GM12865 (cell line): ENCODE measurements around the gene CASZ1.

Experiments
- DNase-seq: peaks from one replicate; pipeline ENCODE4 v3.0.0; 2010; ENCODE audit warnings: low read depth
- H3K4me3 ChIP-seq: 2 replicates; pipeline ENCODE4 v1.5.1; 2011; ENCODE audit warnings: mild to moderate bottlenecking, low read depth, low read length, control low read depth
- TF ChIP-seq, protein P1 (sequence below): IDR thresholded peaks from 2 replicates; pipeline ENCODE4 v1.5.1; 2011; ENCODE audit warnings: low read length, control low read depth, low read depth, inconsistent platforms; ENCODE audit not compliant: insufficient read depth; ENCODE audit errors: missing control alignments

Gene CASZ1

DNA sequence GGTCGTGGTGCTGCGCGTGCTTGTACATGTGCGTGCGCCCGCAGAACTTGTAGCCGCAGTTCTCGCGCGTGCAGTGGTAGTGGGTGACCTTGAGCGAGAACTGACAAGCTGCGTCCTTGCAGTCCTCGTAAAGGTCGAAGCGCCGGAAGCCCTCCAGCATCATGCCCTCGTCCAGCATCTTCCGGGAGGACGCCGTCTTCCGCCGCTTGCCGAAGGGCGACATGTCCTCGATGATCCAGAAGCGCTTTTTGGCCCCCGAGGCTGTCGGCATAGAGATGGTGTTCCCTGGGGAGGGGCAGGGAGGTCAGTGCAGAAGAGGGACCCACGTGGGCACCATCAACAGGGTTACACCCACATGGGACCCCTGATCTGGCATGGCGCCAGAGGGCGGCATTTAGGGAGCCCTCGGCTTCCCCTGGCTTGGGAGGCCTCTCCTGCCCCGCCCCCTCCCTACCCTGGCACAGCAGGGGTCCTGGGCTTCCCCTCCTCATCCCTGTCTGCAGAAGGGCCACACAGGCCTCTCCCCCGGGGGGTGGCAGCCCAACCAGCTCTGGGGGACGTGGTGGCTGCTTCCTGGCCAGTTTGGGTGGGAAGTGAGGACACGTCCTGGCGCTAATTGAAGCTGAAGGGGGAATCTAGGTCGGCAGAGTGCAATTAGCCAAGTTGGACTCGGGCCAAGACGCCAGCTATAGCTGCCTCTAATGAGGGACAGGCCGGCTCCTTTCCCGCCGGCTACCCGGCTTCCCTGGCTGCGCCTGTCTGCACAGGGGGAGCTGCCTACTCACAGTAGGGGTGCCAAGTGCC, 156.5 kb downstream of the CASZ1 start:
- TF ChIP-seq, protein P1, sequence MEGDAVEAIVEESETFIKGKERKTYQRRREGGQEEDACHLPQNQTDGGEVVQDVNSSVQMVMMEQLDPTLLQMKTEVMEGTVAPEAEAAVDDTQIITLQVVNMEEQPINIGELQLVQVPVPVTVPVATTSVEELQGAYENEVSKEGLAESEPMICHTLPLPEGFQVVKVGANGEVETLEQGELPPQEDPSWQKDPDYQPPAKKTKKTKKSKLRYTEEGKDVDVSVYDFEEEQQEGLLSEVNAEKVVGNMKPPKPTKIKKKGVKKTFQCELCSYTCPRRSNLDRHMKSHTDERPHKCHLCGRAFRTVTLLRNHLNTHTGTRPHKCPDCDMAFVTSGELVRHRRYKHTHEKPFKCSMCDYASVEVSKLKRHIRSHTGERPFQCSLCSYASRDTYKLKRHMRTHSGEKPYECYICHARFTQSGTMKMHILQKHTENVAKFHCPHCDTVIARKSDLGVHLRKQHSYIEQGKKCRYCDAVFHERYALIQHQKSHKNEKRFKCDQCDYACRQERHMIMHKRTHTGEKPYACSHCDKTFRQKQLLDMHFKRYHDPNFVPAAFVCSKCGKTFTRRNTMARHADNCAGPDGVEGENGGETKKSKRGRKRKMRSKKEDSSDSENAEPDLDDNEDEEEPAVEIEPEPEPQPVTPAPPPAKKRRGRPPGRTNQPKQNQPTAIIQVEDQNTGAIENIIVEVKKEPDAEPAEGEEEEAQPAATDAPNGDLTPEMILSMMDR: no peak
- no peak overlapping the region for H3K4me3 ChIP-seq
- DNase-seq: no peak

DNA sequence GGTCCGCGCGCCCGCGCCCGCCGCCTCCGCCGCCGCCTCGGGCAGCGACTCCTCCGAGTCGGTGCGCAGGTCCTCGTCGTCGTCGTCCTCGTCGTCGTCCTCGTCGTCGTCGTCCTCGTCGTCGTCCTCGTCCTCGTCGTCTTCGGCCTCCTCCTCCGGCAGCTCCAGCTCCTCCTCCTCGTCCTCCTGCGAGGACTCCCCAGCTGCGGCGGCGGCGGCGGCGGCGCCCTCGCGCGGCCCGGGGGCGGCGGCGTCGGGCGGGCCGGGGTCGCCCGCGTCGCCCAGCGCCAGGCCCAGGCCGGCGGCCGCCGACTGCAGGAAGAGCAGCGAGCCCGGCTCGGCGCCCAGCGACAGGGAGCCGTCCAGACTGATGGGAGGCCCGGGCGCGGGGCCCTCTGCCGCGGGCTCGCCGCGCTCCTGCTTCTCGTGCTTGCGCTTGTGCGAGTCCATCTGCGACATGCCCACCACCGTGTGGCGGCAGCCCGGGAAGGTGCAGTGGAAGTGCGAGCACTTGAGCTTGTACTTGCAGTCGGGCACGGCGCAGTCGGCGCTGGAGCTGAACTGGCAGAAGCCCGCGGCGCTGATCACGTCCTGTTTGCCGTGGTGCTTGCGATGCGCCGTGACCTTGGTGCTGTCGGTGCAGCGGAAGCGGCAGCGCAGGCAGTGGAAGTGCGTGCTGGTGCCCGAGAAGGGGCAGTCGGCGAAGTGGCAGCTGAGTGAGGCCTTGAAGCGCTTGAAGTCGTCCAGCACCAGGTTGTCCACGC, 157.3 kb downstream of the CASZ1 start:
- TF ChIP-seq, protein P1: no peak
- no peak for DNase-seq
- H3K4me3 ChIP-seq: no peak overlapping the region

DNA sequence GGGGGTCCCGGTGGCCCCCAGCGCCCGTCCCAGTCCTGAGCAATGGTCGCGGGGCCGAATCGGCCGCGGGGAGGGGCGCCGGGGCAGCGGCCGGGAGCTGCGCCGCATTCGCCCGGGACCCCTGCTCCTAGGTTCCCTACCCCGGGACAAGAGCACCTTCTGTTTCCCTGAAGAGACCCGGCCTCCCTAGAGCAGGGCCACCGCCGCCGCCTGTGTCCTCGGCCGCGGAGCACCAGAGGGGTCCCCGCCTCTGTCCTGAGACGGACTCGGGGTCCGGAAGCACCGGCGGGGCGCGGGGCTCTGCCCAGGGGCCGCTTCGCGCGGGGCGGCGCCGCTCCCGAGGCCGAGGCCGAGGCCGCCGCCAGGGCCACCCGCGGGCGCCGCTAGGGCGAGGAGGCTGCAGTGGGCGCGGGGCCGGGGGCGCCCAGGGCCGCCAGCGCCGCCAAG, 157.9 kb downstream of the CASZ1 start:
- no peak overlapping the region for H3K4me3 ChIP-seq
- no peak for DNase-seq
- TF ChIP-seq, protein P1: no peak

DNA sequence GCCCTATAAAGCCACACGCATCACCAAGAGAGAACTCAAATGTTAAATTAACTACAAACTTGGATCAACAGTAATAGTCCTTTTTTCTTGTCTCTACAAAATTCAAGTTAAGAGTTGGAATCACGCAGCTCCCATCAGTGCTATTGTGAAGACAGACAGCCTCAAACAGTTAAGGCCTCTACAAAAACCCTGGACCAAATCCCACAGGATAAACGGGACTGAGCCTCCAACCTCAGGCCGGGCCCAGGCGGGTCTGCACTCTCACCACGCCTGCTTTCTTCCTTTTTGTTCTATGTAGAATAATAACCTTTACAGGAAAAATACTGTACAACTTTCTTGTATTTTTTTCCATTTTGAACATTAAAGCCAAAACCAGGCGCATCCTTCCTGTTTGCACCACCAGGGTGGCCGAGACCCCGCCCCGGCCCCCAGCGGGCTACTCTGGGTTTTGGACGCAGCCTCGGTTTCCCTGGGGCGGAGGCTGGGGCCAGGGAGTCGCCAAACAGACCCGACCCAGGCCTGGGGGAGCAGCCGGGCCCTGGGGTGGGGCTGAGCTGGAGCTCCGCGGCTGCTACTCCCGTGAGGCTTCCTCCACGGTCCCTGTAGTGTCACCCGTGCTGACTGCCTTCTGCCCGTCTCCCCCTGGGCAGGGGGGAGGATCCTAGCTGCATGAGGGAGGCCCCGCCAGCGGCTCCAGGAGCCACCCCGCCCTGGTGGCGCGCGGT, 158.4 kb downstream of the CASZ1 start:
- H3K4me3 ChIP-seq: no peak overlapping the region
- no peak for DNase-seq
- TF ChIP-seq, protein P1: no peak

GRCh38 chr1:10637400-10637799, 159.0 kb downstream of the CASZ1 start:
- DNase-seq: no peak
- TF ChIP-seq, protein P1: no peak
- H3K4me3 ChIP-seq: no peak overlapping the region

DNA sequence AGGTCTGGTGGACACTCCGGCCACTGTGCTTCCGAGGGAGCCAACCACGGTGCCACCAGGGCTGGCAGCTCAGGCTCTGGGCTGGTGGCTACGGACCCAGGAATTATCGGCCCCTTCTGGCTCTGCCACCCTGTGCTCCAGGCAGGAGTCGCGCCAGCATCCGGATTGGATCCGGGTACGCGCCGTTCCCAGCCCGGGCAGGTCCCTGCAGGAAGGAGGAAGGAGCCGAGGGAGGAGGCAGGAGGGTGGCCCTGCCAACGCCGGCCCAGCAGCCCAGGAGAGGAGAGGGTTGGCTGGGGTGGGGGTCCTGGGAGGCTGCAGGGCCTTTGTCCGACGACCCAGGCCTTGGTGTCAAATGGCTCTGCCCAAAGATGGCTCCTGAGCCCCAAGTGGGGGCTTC, 160.5 kb downstream of the CASZ1 start:
- no peak for DNase-seq
- no peak overlapping the region for H3K4me3 ChIP-seq
- TF ChIP-seq, protein P1: no peak
